Stimulated activated CD8-positive, alpha-beta memory T cell treated with anti-CD3 and anti-CD28 coated beads, Interleukin-15, amount 100 ng/mL, for 1 hour (primary cell): ENCODE results near the gene CDC5L.
"Not testable (repeated sequence)": the region's sequence is repeated elsewhere in the genome, so short reads cannot be mapped to it uniquely, and the experiment has no call there.

ENCODE experiments used
- DNase-seq: peaks from one replicate; pipeline ENCODE4 v3.0.0-alpha.2; 2020; ENCODE audit warnings: low read depth

Gene CDC5L

GRCh38 chr6:44387346-44388134 lies at the start of gene CDC5L:
Gene CDC5L (plus strand): TSS chr6:44387706. CDS start chr6:44387824, 118 bp downstream.
- peak; percentile 85 for DNase-seq

- peak; percentile 41 for DNase-seq
Observed at GRCh38 chr6:44338228-44339122, 49.0 kb upstream of the CDC5L start.

- no peak for DNase-seq
Observed at GRCh38 chr6:44339301-44339700, 48.2 kb upstream of the CDC5L start.

GRCh38 chr6:44339763-44340625 lies 47.5 kb upstream of the CDC5L start:
- no peak for DNase-seq

- DNase-seq = no peak
Observed at GRCh38 chr6:44341095-44341890, 46.2 kb upstream of the CDC5L start.

- no peak for DNase-seq
Observed at GRCh38 chr6:44342052-44342451, 45.5 kb upstream of the CDC5L start.

GRCh38 chr6:44342489-44342888 lies 45.0 kb upstream of the CDC5L start, which contains the start of gene SPATS1:
Gene SPATS1 (plus strand): TSS chr6:44342650. CDS start chr6:44343096, 446 bp downstream.
- no peak for DNase-seq

GRCh38 chr6:44346818-44347217 lies 40.7 kb upstream of the CDC5L start:
- DNase-seq = not testable (repeated sequence)

- DNase-seq = no peak
Observed at GRCh38 chr6:44349904-44350649, 37.4 kb upstream of the CDC5L start.

- not testable (repeated sequence) for DNase-seq
Observed at GRCh38 chr6:44350650-44350994, 36.9 kb upstream of the CDC5L start.

GRCh38 chr6:44352259-44352658 lies 35.2 kb upstream of the CDC5L start:
- DNase-seq = no peak

- no peak for DNase-seq
Observed at GRCh38 chr6:44353336-44353735, 34.2 kb upstream of the CDC5L start.

- DNase-seq = no peak
Observed at GRCh38 chr6:44355640-44356039, 31.9 kb upstream of the CDC5L start.

GRCh38 chr6:44356487-44356886 lies 31.0 kb upstream of the CDC5L start:
- DNase-seq = no peak

GRCh38 chr6:44359973-44360372 lies 27.5 kb upstream of the CDC5L start:
- no peak for DNase-seq

- DNase-seq = no peak
Observed at GRCh38 chr6:44361947-44362346, 25.6 kb upstream of the CDC5L start.

- DNase-seq = no peak
Observed at GRCh38 chr6:44363377-44363926, 24.1 kb upstream of the CDC5L start.

- DNase-seq = no peak
Observed at GRCh38 chr6:44366781-44367180, 20.7 kb upstream of the CDC5L start.

- DNase-seq = no peak
Observed at GRCh38 chr6:44367681-44368080, 19.8 kb upstream of the CDC5L start.

GRCh38 chr6:44373051-44373450 lies 14.5 kb upstream of the CDC5L start:
- no peak for DNase-seq
